ENCODE results near the gene RAPGEF5. TPM values are rescaled to one million over a fixed set of nuclear protein-coding genes. Genes with fewer than 3 reads are reported as not detected.

The RAPGEF5 gene
- total and polyA plus RNA-seq, 2 donors (not counting 3 experiments of a cell fraction or from before 2014, with no cell fraction given): 10.0 to 43.2 TPM

- Histone ChIP-seq H3K9me3 (replicated peaks; ENCODE audit: control insufficient read depth, insufficient read depth, low read length) (no peaks in the 10 kb centered on the region), H3K4me1 (ENCODE audit: control insufficient read depth, extremely low read depth, insufficient read depth, low read length) (peaks cover 14% of the 10 kb centered on the region), H4K20me1 (replicated peaks; ENCODE audit: control insufficient read depth, extremely low read depth, insufficient read depth, low read length) (no peaks in the 10 kb centered on the region), H3K9ac (replicated peaks; ENCODE audit: extremely low read depth, insufficient read depth, low read length) (no peak overlapping the region), H3K4me3 (replicated peaks in 1 of 3; ENCODE audit: insufficient read depth in 1 of 3, low read depth in 1 of 3, low read length in 3 of 3) (no peak overlapping the region), H3K4me2 (ENCODE audit: insufficient read depth, low read length) (no peak overlapping the region), H2AFZ (ENCODE audit: low read depth, low read length) (no peak overlapping the region), H3K36me3 (ENCODE audit: control insufficient read depth in 2 of 2, extremely low read depth in 1 of 2, insufficient read depth in 2 of 2, low read length in 2 of 2) (no peaks in the 10 kb centered on the region), H3K27ac (ENCODE audit: insufficient read depth, low read depth, low read length) (no peak overlapping the region), H3K27me3 (ENCODE audit: control insufficient read depth in 2 of 2, insufficient read depth in 2 of 2, low read length in 2 of 2) (no peaks in the 10 kb centered on the region), H3K9me1 (replicated peaks; ENCODE audit: control insufficient read depth, extremely low read depth, insufficient read depth, low read length) (no peaks in the 10 kb centered on the region), H3K79me2 (ENCODE audit: control insufficient read depth, insufficient read depth, low read length) (no peaks in the 10 kb centered on the region)
- CTCF ChIA-PET: no interaction called here
- POLR2A ChIA-PET: no interaction called here
- dilution Hi-C loops (cut with MboI; ENCODE audit: extremely low pct_ligation_motif_present, low sequenced_read_pairs) (no loop called here), intact Hi-C loops (cut with micrococcal nuclease) (no loop called here)
- no TSS peak for BruUV-seq (replicated peaks)
- FAIRE-seq (no peak), DNase-seq (ENCODE audit: low read depth, low spot score) (no peak)
- no peak for TF ChIP-seq POLR2A (IDR thresholded peaks at IDR 0.05; ENCODE audit: low read depth, low read length)
- TF ChIP-seq MAX (IDR thresholded peaks at IDR 0.05; ENCODE audit: insufficient read depth, insufficient read length): no peak
- no peak for TF ChIP-seq GATA2 (IDR thresholded peaks at IDR 0.05; ENCODE audit: insufficient read depth, insufficient read length, low read depth, low read length)
- no peak for TF ChIP-seq MYC (IDR thresholded peaks at IDR 0.05; ENCODE audit: low read depth, low read length)
- TF ChIP-seq EZH2 (IDR thresholded peaks at IDR 0.05; ENCODE audit: borderline replicate concordance, low read depth, low read length, severe bottlenecking): no peak
- TF ChIP-seq JUN (IDR thresholded peaks at IDR 0.05; ENCODE audit: borderline replicate concordance, insufficient read depth, insufficient read length, low read depth): no peak
- TF ChIP-seq FOS (IDR thresholded peaks at IDR 0.05; ENCODE audit: borderline replicate concordance, insufficient read depth, low read length): no peak
- no peak for TF ChIP-seq CTCF (IDR thresholded peaks at IDR 0.05; ENCODE audit: extremely low read depth in 1 of 2, insufficient read depth in 1 of 2, low read depth in 1 of 2, low read length in 2 of 2)
- TF ChIP-seq POLR2AphosphoS5 (IDR thresholded peaks at IDR 0.05; ENCODE audit: insufficient read depth, low read depth, low read length): no peak
These were observed 4.1 kb downstream of the RAPGEF5 start for GRCh38 chr7:22352887-22353286.

Measured in endothelial cell of umbilical vein (primary cell).